ENCODE results near the gene ARHGAP42.

ARHGAP42 gene

GRCh38 chr11:100676901-100677300, 10.2 kb upstream of the ARHGAP42 start:
- FAIRE-seq (no peak), DNase-seq (ENCODE audit: insufficient read length, low spot score) (no peak)
- TF ChIP-seq POU2F2 (IDR thresholded peaks at IDR 0.05; ENCODE audit: low read depth, low read length), result no peak
- TF ChIP-seq PAX5 (IDR thresholded peaks at IDR 0.05; ENCODE audit: insufficient read depth, low read length, severe bottlenecking), result no peak
- TF ChIP-seq TAF1 (IDR thresholded peaks at IDR 0.05; ENCODE audit: low read depth, low read length), result no peak
- TF ChIP-seq POLR2AphosphoS5 (IDR thresholded peaks at IDR 0.05; ENCODE audit: low read depth, low read length), result no peak
- no peak for TF ChIP-seq SPI1 (IDR thresholded peaks at IDR 0.05; ENCODE audit: low read depth, low read length)
- no peak for TF ChIP-seq POLR2A (IDR thresholded peaks at IDR 0.05; ENCODE audit: low read depth, low read length)

GRCh38 chr11:100677796-100678195, 9.3 kb upstream of the ARHGAP42 start:
- FAIRE-seq, result no peak
- TF ChIP-seq POLR2A (IDR thresholded peaks at IDR 0.05; ENCODE audit: low read depth, low read length), result no peak
- no peak for TF ChIP-seq POLR2AphosphoS5 (IDR thresholded peaks at IDR 0.05; ENCODE audit: low read depth, low read length)
- no peak for TF ChIP-seq PAX5 (IDR thresholded peaks at IDR 0.05; ENCODE audit: insufficient read depth, low read length, severe bottlenecking)
- DNase-seq (ENCODE audit: insufficient read length, low spot score), result no peak

GRCh38 chr11:100680070-100680469, 7.0 kb upstream of the ARHGAP42 start:
- FAIRE-seq, result peak; percentile 76
- TF ChIP-seq POU2F2 (IDR thresholded peaks at IDR 0.05; ENCODE audit: low read depth, low read length) (no peak), POLR2AphosphoS5 (IDR thresholded peaks at IDR 0.05; ENCODE audit: low read depth, low read length) (no peak), POLR2A (IDR thresholded peaks at IDR 0.05; ENCODE audit: low read depth, low read length) (no peak), PAX5 (IDR thresholded peaks at IDR 0.05; ENCODE audit: insufficient read depth, low read length, severe bottlenecking) (no peak), SPI1 (IDR thresholded peaks at IDR 0.05; ENCODE audit: low read depth, low read length) (no peak), TAF1 (IDR thresholded peaks at IDR 0.05; ENCODE audit: low read depth, low read length) (no peak)
- no peak for DNase-seq (ENCODE audit: insufficient read length, low spot score)

GRCh38 chr11:100681064-100681502, 6.0 kb upstream of the ARHGAP42 start:
- TF ChIP-seq POU2F2 (IDR thresholded peaks at IDR 0.05; ENCODE audit: low read depth, low read length), result peak; percentile 35; the same call in 1 of the 2 replicates
- no peak for TF ChIP-seq POLR2AphosphoS5 (IDR thresholded peaks at IDR 0.05; ENCODE audit: low read depth, low read length)
- TF ChIP-seq TAF1 (IDR thresholded peaks at IDR 0.05; ENCODE audit: low read depth, low read length), result no peak
- peak; percentile 98 for TF ChIP-seq SPI1 (IDR thresholded peaks at IDR 0.05; ENCODE audit: low read depth, low read length)
- no peak for TF ChIP-seq POLR2A (IDR thresholded peaks at IDR 0.05; ENCODE audit: low read depth, low read length)
- no peak for TF ChIP-seq PAX5 (IDR thresholded peaks at IDR 0.05; ENCODE audit: insufficient read depth, low read length, severe bottlenecking)
- DNase-seq (ENCODE audit: insufficient read length, low spot score) (peak; percentile 74), FAIRE-seq (peak; percentile 96)

- no peak for FAIRE-seq
- no peak for DNase-seq (ENCODE audit: insufficient read length, low spot score)
- TF ChIP-seq POLR2A (IDR thresholded peaks at IDR 0.05; ENCODE audit: low read depth, low read length) (no peak), TAF1 (IDR thresholded peaks at IDR 0.05; ENCODE audit: low read depth, low read length) (no peak), POU2F2 (IDR thresholded peaks at IDR 0.05; ENCODE audit: low read depth, low read length) (no peak), SPI1 (IDR thresholded peaks at IDR 0.05; ENCODE audit: low read depth, low read length) (no peak), POLR2AphosphoS5 (IDR thresholded peaks at IDR 0.05; ENCODE audit: low read depth, low read length) (no peak), PAX5 (IDR thresholded peaks at IDR 0.05; ENCODE audit: insufficient read depth, low read length, severe bottlenecking) (no peak)
Measured at GRCh38 chr11:100682247-100682969, 4.7 kb upstream of the ARHGAP42 start.

GRCh38 chr11:100683126-100683525, 4.0 kb upstream of the ARHGAP42 start:
- DNase-seq (ENCODE audit: insufficient read length, low spot score), result no peak
- TF ChIP-seq TAF1 (IDR thresholded peaks at IDR 0.05; ENCODE audit: low read depth, low read length) (no peak), POLR2A (IDR thresholded peaks at IDR 0.05; ENCODE audit: low read depth, low read length) (no peak), PAX5 (IDR thresholded peaks at IDR 0.05; ENCODE audit: insufficient read depth, low read length, severe bottlenecking) (no peak), POU2F2 (IDR thresholded peaks at IDR 0.05; ENCODE audit: low read depth, low read length) (no peak), SPI1 (IDR thresholded peaks at IDR 0.05; ENCODE audit: low read depth, low read length) (no peak), POLR2AphosphoS5 (IDR thresholded peaks at IDR 0.05; ENCODE audit: low read depth, low read length) (no peak)
- FAIRE-seq, result no peak

GRCh38 chr11:100684101-100685065, 2.7 kb upstream of the ARHGAP42 start:
- FAIRE-seq (no peak), DNase-seq (ENCODE audit: insufficient read length, low spot score) (no peak)
- no peak for TF ChIP-seq POLR2AphosphoS5 (IDR thresholded peaks at IDR 0.05; ENCODE audit: low read depth, low read length)
- TF ChIP-seq POLR2A (IDR thresholded peaks at IDR 0.05; ENCODE audit: low read depth, low read length), result no peak
- TF ChIP-seq POU2F2 (IDR thresholded peaks at IDR 0.05; ENCODE audit: low read depth, low read length), result no peak
- no peak for TF ChIP-seq SPI1 (IDR thresholded peaks at IDR 0.05; ENCODE audit: low read depth, low read length)
- no peak for TF ChIP-seq TAF1 (IDR thresholded peaks at IDR 0.05; ENCODE audit: low read depth, low read length)
- no peak for TF ChIP-seq PAX5 (IDR thresholded peaks at IDR 0.05; ENCODE audit: insufficient read depth, low read length, severe bottlenecking)

GRCh38 chr11:100686476-100687053, 523 bp upstream of the ARHGAP42 start:
- no peak for TF ChIP-seq SPI1 (IDR thresholded peaks at IDR 0.05; ENCODE audit: low read depth, low read length)
- no peak for FAIRE-seq
- DNase-seq (ENCODE audit: insufficient read length, low spot score), result no peak
